Kidney epithelial cell (primary cell): ENCODE data around the gene ZNF516. TPM values are rescaled to one million over a fixed set of nuclear protein-coding genes. Genes with fewer than 3 reads are reported as not detected.
A peak's percentile ranks its signal among the peaks of the same experiment; 100 is the strongest.
"Not testable (repeated sequence)": the region's sequence is repeated elsewhere in the genome, so short reads cannot be mapped to it uniquely, and the experiment has no call there.

ENCODE experiments used
- DNase-seq: peaks from one replicate; pipeline ENCODE4 v3.0.0-alpha.2; 2010; ENCODE audit warnings: low read depth
- H3K27me3 ChIP-seq: 2 replicates; pipeline ENCODE4 v1.6.0; 2011; ENCODE audit warnings: low read length; ENCODE audit not compliant: control insufficient read depth, insufficient read depth
- H3K36me3 ChIP-seq: 2 replicates; pipeline ENCODE4 v1.5.1; 2011; ENCODE audit warnings: low read length; ENCODE audit not compliant: control insufficient read depth, insufficient read depth
- H3K4me3 ChIP-seq: 2 replicates; pipeline ENCODE4 v1.5.1; 2011; ENCODE audit warnings: low read depth, mild to moderate bottlenecking, control low read depth, low read length
- total RNA-seq: library from RNA; depleted of rRNA; stranded (reverse); fragments of >200 nt; gene quantifications from 2 replicates; pipeline ENCODE4 v1.2.3, GENCODE V29; 2015
- TF ChIP-seq, protein P1 (sequence below): IDR thresholded peaks from 2 replicates; pipeline ENCODE4 v1.5.1; 2011; ENCODE audit warnings: mild to moderate bottlenecking, moderate library complexity, low read length, control low read depth, inconsistent platforms; ENCODE audit not compliant: insufficient read depth, poor library complexity, severe bottlenecking

The ZNF516 gene
- 48.2 and 56.1 TPM in 2 replicates for total RNA-seq

DNA sequence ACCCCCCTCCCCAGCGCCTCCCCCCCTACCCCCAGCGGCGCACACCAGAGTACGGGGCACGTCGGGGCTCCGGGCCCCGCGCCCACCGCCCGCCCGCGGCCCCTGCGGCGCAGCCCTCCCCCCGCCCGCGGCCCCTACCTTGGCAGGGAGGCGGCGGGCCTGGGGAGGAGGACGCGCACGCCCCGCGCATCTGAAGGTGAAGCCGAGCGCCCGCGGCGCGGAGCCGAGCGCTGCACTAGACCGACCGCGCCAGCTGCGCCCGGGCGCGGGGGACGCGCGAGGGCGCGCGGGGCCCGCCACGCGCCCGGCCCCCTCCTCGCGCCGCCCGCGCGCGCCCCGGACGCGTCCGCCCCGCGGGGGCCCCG, at the start of gene ZNF516:
TSS of gene ZNF516 (minus strand) at position 237 of the 365 bp plus-strand sequence. CDS start 52,188 bp downstream, outside the sequence.
- Histone ChIP-seq H3K4me3 (peak within 1 kb of the TSS; percentile 59), H3K36me3 (no peaks in the 10 kb centered on the region), H3K27me3 (no peaks in the 10 kb centered on the region)
- TF ChIP-seq, protein P1, sequence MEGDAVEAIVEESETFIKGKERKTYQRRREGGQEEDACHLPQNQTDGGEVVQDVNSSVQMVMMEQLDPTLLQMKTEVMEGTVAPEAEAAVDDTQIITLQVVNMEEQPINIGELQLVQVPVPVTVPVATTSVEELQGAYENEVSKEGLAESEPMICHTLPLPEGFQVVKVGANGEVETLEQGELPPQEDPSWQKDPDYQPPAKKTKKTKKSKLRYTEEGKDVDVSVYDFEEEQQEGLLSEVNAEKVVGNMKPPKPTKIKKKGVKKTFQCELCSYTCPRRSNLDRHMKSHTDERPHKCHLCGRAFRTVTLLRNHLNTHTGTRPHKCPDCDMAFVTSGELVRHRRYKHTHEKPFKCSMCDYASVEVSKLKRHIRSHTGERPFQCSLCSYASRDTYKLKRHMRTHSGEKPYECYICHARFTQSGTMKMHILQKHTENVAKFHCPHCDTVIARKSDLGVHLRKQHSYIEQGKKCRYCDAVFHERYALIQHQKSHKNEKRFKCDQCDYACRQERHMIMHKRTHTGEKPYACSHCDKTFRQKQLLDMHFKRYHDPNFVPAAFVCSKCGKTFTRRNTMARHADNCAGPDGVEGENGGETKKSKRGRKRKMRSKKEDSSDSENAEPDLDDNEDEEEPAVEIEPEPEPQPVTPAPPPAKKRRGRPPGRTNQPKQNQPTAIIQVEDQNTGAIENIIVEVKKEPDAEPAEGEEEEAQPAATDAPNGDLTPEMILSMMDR, result no peak
- DNase-seq, result no peak

- Histone ChIP-seq H3K4me3 (no peak overlapping the region), H3K27me3 (no peaks in the 10 kb centered on the region), H3K36me3 (no peaks in the 10 kb centered on the region)
- TF ChIP-seq, protein P1, result no peak
- DNase-seq, result no peak
Measured at GRCh38 chr18:76538846-76539245, 43.8 kb upstream of the ZNF516 start.

DNA sequence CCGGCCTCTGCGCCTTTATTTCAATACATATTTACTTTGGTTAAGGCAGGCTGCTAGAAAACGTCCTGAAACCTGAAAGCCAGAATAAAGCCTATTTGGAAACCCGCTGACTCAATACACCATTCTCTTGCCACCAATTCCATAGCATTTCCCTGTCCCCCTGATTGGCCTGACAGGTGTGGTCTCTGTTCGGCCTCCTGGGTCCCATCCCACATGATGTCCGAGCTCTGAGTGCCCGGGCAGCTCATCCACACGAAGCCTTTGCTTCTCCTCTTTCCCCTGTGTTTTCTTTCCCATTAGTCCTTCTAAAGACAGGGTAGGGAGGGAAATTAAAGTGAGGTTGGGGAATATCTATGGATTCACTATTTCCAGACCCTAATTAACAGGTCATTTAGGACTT, 42.6 kb upstream of the ZNF516 start:
- H3K4me3 ChIP-seq, result no peak overlapping the region

DNA sequence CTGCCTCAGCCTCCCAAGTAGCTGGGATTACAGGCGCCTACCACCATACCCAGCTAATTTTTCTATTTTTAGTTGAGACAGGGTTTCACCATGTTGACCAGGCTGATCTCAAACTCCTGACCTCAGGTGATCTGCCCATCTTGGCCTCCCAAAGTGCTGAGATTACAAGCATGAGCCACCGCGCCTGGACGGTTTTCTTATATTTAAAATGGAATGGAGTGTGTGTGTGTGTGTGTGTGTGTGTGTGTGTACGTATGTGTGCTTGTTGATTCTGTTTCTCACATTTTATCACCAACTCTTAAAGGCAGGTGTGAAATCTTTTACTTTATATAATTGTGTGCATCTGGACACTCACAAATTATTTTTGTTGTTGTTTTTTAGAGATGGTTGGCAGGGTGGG, 41.6 kb upstream of the ZNF516 start:
- H3K36me3 ChIP-seq, H3K27me3 ChIP-seq, H3K4me3 ChIP-seq, DNase-seq: not testable (repeated sequence)

More for the DNA sequence above, 42.6 kb upstream of the ZNF516 start:
- TF ChIP-seq, protein P1, result no peak
- H3K27me3 ChIP-seq, result no peaks in the 10 kb centered on the region
- DNase-seq, result no peak
- no peaks in the 10 kb centered on the region for H3K36me3 ChIP-seq

DNA sequence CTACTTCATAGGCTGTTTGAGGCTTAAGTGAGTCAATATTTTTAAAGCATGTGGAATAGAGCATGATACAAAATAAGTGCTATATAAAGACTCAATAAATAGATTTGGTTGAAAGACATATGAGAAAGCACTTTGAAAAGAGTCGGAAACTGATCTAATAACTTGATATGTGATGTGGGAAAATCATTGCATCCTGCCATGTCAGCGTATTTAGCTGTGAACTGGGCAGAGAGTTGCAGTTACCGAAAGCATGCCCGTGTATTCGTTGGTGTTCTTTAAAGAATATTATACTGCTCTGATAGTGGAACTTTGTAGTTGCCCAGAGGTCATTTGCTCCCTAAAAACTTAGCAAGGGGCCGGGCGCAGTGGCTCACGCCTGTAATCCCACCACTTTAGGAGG, 37.8 kb upstream of the ZNF516 start:
- TF ChIP-seq, protein P1, result no peak
- no peaks in the 10 kb centered on the region for H3K27me3 ChIP-seq
- H3K36me3 ChIP-seq, result no peaks in the 10 kb centered on the region
- no peak overlapping the region for H3K4me3 ChIP-seq
- DNase-seq, result no peak

DNA sequence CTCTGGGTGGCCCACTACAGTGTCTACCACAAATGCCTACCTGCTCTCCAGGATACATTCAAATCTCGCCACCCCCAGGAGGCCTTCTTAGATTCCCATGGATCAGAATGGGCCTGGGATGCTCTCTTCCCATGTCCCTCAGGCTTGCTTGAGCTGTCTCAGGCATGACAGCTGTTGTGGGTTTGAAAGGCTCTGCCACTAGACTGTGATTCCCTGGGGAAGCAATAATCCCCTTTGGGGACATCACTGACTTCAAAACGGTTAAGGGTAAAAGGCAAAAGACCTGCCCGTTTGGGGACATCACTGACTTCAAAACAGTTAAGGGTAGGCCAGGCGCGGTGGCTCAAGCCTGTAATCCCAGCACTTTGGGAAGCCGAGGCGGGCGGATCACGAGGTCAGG, 35.8 kb upstream of the ZNF516 start:
- H3K4me3 ChIP-seq, result no peak overlapping the region
- no peaks in the 10 kb centered on the region for H3K27me3 ChIP-seq
- TF ChIP-seq, protein P1, result no peak
- no peaks in the 10 kb centered on the region for H3K36me3 ChIP-seq
- DNase-seq, result no peak
